HG03354 (cell line): ENCODE results near the gene DGKG.

ENCODE experiments used
- ATAC-seq: cut with Tn5 transposase; IDR thresholded peaks from one replicate; pipeline ENCODE4 v1.9.1; 2021; ENCODE audit warnings: mild to moderate bottlenecking; ENCODE audit not compliant: unreplicated experiment, poor library complexity, severe bottlenecking

DGKG gene

DNA sequence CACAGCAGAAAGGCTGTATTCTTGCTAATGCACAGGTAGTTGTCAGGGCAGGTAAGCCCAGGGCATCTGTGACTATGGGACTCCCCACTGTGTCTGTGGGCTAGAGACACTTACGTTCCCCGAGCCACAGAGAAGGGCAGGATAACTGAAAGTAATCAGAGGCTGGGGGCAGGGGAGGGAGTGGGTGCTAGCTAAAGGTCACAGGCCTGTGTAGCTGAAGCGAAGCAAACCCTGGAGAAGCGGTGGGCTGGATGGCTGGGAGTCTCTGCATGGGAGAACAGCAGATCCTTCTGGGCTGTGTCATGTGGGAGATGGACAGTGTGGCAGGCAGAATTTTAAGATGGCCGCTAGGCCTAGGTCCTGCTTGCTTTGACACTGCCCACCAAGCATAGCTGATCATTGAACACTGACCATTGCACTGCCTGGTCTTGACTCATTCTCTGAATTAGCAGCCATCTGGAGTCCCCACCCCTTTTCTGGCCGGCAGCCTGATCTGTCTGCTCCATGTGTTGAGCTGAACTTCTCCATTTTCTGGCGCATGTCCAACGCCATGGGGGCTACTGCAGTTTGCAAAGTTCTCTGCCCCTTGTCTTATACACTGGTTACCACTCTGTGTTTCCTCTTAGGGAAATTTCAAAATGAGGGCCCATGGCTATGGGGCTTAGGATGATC is 110.0 kb downstream of the DGKG start:
- ATAC-seq = no peak

DNA sequence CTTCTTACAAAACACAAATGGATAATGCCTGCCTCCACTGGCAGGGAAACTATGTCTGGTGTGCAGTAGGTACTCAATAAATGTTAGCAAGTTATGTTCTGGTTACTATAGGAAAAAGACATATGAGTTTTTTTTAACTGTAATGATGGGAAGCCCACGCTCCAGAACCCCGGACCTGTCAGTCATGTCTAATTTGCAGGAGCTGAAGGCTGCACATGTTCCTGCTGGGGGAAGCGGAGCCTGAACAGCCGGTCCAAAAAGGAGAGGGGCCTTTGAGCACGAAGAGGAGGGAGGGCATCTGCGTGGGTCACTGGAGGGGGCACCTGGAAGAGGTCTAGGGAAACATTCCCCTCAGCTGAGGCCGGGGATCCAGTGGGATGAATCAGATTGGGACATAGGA is 113.2 kb downstream of the DGKG start:
- no peak for ATAC-seq

DNA sequence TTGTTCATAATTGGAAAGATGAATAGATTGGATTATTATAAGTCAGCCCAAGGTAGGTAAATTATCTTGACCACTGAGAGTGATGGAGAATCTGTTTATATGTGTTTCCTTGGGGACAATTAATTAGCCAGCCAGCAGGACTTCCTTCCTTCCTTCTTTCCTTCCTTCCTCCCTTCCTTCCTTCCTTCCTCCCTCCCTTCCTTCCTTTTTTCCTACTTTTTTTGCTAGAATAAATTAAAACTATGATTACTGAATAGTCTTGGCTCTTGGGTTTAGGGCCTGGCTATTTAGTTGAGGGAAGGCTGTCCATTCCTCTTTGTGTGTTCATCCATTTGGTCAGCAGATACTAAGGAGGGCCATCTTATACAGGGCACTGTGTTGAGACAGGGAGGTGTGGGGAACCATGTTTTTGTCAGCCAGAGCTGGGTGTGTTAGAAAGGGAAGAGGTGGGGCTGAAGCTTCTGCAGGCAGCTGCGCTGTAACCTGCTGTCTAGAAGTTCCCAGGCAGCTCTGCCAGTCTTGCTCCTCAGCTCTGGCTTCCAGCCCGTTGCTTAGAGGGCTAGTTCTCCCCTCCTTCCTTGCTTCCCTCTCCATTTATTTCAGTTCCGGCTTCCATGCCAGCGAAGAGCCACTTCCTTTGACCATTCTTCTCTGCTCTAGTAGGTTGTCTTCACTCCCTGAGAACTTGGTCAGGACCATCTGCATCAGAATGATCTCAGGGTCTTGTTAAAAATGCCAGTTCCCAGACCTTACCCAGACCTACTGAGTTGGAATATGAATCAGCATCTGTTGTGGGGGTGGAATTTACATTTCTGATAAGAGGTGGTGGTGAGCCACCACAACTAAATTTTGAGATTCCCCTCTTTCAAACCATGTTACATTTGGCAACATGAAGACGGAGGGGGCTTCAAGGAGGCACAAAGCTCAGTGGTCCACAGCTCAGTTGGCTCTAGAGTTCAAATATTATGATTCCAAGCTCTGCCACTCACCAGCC is 113.9 kb downstream of the DGKG start:
- ATAC-seq = no peak

DNA sequence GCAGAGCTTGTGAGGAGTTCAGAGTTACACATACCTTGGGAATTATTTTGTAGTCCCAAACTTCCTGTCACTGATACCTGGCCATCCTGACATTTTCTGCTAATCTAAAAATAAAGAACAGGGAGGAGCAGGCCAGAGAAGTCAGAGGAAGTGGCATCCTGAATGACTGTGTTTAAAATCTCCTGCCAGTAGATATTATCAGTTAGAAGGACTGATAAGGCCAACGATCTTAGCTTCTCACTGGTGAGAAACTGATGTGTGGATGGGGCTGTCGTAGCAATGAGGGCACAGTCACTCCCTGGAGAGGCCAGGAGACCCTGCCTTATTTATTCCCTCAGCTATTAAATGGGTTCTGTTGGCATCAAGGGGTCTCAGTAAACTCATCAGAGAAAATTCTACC is 115.1 kb downstream of the DGKG start:
- no peak for ATAC-seq

DNA sequence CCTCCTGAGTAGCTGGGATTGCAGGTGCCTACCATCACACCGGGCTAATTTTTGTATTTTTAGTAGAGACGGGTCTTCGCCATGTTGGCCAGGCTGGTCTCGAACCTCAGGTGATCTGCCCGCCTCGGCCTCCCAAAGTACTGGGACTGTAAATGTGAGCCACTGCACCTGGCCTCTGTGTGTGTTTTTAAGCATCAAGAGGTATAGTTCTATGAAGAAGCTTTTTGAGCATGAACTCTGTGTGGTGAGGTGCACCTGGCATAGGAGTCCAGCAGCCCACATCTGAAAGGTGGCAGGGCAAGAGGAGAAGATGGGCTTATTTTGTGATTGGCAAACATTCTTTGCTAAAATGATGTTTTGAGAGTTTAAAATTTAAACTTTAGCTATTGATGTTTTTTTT is 118.0 kb downstream of the DGKG start:
- ATAC-seq = no peak

DNA sequence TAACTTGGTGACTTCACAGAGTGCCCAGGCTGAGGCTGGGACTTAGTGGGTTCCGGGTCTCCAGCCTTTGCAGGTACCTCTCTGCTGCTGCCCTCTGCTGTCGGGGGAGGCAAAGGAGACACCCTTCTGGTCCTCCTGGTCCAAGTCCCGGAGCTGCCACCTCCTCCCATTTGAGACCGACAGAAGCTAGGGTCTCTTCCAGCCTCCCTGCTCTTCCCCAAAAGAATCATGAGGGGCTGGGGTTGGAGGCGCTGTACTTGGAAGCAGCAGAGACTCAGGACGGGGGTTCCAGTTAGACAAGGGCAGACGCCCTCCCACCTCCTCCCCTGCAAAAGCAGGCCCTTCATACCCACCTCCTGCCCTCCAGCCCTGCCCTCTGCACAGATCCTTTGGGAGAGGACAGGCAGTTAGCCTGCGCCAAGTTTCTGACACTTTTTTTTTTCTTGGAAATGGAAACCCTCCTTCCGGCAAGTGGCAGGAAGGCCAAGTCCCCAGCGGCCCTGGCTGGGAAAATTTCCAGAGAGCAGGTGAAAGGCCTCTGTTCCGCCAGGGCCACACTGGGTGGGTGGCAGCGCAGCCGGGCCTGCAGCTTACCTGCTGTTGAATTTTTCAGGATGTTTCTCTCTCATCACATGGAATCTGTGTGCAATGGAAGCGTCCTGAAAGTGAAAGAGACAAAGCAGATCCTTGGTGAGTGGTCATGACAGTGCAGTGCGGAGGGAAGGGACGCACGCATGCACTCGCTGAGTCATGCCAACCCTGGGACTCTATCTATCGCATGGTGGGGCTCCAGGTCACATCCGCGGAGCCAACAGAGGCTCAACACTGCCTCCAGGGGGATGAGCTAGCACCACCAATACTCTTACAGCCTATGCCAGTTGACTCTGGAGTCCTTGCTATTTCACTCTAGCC is 119.9 kb downstream of the DGKG start:
- peak; percentile 93 for ATAC-seq

DNA sequence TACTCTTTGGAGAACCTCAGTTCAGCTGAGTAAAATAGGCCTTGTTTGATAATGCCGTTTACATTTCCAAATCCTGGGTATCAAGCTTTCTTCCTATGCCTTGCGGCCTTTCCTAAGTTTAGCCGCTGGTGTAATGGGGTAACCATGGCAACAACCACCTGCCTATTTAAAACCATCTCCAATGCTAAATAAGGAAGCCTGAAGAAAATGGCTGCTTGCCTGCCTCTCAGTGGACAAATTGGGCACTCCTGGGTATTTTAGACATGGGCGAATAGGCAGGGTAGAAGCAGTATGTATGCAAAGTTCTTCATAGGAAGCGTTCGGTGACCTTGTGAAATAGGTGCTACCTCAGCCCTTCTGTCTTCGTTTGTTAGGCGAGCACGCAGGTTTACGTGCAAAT is 122.7 kb downstream of the DGKG start:
- no peak for ATAC-seq

DNA sequence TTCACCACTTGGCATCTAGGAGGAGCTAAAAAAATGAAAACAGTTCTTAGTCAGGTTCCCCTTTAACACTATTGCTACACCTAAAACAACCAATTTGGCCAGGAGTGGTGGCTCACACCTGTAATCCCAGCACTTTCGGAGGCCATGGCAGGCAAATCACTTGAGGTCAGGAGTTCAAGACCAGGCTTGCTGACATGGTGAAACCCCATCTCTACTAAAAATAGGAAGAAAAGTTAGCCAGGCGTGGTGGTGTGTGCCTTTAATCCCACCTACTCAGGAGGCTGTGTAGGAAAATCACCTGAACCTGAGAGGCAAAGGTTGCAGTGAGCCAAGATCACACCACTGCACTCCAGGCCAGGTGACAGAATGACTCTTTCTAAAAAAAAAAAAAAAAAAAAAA is 124.1 kb downstream of the DGKG start:
- no peak for ATAC-seq

DNA sequence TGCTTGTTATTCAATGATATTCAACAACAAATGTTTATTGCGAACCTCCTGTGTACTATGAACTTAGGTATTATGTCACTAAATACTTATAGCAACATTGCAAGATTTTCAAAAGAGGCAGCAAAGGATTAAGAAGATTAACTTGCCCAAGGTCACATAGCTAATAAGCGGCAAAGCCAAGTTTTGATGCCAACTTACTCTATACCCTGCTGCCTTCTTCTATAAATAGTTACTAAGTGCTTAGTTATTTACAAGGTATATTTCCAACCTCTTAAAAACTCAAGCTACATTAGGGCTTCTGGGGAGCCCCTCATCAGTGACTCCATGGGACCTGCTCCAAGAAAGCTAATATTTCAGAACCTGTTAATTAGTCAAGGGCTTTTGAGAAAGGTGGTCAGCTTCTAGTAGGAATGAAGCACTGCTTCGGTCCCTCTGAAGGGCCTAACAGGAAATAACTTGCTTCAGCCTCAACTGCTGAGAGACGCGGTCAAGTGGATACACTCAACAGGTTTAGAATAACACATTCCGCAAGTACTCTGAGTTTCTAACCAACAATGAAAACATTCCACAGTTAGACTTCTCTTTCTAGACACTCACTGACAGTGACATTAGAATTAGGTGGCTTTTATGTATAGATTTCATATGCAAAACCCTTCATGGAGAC is 125.5 kb downstream of the DGKG start:
- ATAC-seq = no peak

DNA sequence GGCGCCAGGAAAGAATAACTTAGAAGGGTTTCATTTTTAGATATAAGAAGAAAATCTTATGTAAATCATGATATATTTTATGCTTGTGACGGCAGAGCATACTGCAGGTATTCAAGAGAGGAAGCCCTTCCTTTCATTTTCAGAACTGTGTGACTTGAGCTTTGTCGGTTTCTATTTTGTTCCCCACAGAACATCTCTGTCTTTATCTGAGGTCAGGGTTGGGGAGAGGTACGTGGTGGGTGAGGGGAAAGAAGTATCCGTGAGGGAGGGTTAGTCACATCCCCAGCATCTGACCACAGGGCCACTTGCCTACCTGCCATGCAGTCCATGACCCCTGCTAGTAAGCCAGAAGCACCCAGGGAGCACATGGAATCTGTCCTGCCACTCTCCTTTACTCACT is 126.5 kb downstream of the DGKG start:
- ATAC-seq = peak; percentile 95

DNA sequence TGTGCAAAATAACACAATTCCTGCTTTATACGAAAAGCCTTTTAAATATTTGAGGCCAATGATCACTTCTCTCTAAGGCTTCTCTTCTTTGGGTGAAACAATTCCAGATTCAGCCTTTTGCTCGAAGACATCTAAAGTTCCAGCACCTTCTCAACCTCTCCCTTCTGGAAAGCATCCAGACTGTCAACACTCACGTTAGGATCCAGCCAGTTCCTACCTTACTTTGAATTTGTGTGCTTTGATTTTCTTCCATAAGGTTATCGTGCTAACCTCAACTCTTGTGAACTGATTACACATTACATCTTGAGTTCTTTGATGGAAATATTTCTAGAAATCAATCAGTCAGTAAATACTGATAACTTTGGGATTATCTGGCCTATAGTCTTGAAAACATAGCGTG is 127.9 kb downstream of the DGKG start:
- no peak for ATAC-seq

DNA sequence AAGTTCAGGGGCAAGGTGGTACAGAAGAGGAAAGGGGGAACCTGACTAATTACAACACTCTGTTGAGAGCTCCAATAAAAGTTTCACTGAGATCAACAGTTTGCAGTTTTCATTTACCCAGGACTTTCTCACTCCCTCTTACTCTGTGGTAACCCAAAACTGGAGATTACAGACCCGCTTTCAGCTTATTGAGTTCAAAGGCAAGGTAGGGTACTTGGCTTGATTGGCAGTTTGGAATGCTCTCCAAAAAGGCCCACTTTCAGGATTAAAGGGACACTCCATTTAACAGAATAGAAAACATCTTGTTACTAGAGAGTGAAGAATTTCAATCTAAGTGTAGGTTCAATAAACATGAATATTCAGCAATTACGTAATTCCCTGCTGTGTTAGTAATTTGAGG is 135.6 kb downstream of the DGKG start:
- ATAC-seq = no peak

DNA sequence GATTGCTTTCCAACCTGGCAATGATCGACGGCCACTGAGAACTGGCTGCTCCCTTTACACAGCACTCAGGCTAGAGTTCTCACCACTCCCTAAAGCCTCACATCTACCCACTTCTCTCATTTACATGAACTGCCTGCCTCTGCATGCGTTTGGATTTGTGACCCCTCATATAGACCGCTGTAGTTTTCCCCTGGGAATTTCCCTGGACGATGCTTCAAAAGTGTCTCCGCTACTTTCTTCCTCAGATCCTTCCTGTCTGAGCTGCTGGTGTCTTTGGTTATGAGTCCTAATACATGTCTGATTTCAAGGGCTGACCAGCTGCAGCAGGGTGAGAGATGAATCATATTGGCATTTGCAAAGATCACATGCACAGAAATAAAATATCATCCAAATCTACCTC is 136.4 kb downstream of the DGKG start:
- no peak for ATAC-seq

DNA sequence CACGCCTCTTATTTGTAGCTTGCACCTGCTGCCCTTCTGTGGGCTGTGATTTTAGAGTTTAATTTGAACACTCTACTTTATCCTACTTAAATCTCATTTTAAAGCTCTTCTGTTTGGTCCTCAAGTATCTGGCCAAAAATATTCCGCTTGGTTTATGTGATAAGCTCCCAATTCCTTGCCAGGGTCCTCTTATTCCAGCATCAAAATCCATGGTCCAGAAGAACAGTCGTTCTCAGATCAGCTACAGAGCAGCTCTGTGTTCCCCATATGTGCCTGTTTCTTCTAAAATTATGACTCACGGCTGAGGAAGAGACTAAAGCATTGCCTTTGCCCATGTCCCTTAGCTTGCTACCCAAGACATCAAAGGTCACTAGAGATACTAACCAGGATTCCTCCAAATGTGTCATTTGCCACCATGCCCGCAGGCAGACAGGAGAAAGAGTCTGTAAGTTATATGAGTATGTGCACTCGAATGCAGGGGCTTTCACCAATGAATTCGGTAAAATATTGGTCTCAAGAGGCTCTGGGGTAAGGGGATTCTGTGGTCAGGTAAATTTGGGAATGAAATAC is 137.9 kb downstream of the DGKG start:
- no peak for ATAC-seq

DNA sequence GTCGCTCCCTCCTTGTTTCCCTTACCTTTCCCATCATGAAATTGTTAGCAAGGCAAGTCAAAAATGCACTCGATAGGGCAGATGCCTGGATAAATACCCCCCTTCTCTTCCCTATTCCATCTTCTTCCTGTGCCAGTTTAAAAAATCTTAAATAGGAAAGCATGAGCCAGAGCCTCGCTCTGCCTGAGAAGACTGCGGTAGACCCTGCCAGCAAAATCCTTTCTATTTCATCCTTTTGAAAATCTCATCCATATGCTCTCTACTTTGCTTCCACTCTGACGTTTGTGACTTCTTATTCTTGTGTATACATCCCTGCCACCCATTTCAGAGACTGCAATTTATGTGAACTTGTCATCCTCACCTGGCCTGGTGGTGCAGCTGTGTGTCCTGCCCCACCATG is 138.6 kb downstream of the DGKG start:
- ATAC-seq = no peak

DNA sequence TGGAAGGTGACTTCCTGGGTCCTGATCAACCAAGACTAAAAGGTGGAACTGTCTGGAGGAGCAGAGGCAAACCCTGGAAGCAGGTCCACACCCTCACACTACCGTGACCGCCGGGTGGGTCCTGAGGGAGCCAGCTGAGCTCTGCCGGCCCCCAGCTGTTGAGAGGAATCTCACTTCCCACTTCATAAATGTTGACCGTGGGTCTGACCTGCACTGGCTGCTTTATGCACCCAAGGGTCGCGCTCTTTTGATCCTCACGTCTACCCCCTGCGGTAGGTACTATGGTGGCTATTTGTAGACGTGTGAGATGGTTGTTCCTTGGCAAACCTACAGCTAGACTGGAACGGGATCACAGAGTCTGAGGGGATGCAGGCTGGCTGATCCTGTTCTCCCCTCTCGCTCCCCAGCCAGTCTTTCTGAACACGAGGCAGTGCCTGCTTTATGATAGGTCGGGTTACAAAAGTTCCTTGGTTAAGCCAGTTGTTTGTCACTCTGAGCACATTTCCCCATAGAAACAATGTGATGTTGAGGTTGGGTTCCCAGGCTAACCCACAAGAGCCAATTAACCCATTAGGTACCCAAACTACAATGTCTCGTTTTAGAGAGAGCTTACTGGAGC is 140.2 kb downstream of the DGKG start:
- no peak for ATAC-seq

DNA sequence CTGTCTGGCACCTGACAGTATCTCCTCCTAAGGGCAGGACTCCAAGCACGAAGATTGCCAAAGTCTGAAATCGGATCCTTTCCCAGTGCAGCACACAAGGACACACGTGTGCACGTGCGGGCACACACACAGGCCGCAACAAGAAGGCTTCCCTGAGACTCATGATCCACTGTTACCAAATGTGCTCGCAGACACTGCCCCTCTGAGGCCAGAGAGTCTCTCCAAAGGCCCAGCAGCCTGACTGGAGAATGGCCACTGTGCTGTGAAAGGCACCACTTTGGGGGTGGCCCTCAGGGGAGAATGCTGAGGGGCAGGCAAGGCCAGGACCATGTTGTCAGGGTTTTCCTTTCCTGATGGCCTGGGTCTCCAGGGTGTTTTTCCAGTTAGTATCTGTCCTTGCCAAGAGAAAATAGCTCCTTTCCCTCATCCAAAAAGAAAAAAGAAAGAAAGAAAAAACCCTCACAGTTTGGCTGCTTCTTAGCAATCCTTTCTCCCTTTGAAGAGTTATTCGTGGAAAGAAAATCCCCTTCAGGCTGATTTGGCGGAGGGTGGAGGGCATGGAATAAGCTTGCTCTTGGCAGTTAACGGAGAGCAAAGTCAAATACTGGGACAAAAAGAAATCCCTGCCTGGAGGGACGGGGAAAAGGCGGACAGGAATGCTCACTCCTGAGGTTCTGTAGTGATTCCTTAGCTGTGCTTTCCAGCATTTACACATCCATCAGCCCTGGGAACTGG is 141.0 kb downstream of the DGKG start:
- ATAC-seq = no peak

DNA sequence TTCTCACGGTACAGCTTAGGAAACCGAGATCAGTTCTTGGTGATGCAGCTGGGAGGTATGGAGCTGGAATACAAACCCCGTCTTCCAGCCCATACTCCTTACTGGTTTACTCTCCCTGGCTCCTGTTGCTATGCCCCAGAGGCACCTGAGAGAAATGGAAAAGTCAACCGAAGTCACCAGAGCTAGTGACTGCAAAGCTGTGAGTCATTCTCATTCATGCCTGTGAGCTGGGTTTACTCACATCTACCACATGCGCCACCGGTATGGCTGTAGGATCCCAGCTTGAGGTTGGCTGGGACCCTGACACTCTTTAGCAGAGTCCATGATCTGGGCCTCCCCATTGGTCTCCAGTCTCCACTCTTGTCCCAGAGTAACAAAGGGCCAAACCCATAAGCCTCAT is 141.7 kb downstream of the DGKG start:
- ATAC-seq = no peak
